ENCODE data around the gene UGGT1. TPM values are rescaled to one million over a fixed set of nuclear protein-coding genes. Genes with fewer than 3 reads are reported as not detected.

Gene UGGT1
- polyA plus RNA-seq, 2 of the 4 experiments (the other 2 are of a cell fraction) = 24.2 to 56.4 TPM

GRCh38 chr2:128178650-128179460 lies 87.9 kb downstream of the UGGT1 start:
- FAIRE-seq = no peak

GRCh38 chr2:128179461-128179755 lies 88.4 kb downstream of the UGGT1 start:
- Histone ChIP-seq H3K4me2 (no peak overlapping the region), H3K4me1 (no peaks in the 10 kb centered on the region), H3K9me3 (no peaks in the 10 kb centered on the region), H3K4me3 (no peak overlapping the region), H3K27ac (no peak overlapping the region)
- FAIRE-seq (no peak), ATAC-seq (no peak), DNase-seq (ENCODE audit: low read depth in 1 of 2, low spot score in 1 of 2) (no peak)
- POLR2A ChIA-PET = no interaction called here
- WGBS (ENCODE audit: missing lambda C conversion rate) = 89% methylated on average over 4 of the region's 4 CpGs
- CTCF ChIA-PET = interaction anchor here (0.7 to 2.8 kb wide), 9 partner anchors 12 to 1744 kb away, joined by 3 to 9 read pairs (median 4); no protein-coding TSS in a partner anchor
- TF ChIP-seq HOXA7 (CRISPR knock-in tag; IDR thresholded peaks at IDR 0.05) (no peak), RAD21 (conservative IDR thresholded peaks at IDR 0.05 in 1 of 2, IDR thresholded peaks at IDR 0.05 in 1 of 2) (0 out of 5 replicates have a peak, but pooled peaks of 1 of the 2 experiments have one; percentile 8), GATA3 (IDR thresholded peaks at IDR 0.05; ENCODE audit: borderline replicate concordance) (no peak), KDM5A (IDR thresholded peaks at IDR 0.05) (no peak), KDM1A (IDR thresholded peaks at IDR 0.05; ENCODE audit: low read depth) (no peak), CHD4 (IDR thresholded peaks at IDR 0.05; ENCODE audit: borderline replicate concordance) (no peak), CTCF (IDR thresholded peaks at IDR 0.05) (no peak; the same call in 2 of the 3 replicates)

More at GRCh38 chr2:128178650-128179460, 87.9 kb downstream of the UGGT1 start:
- Histone ChIP-seq H3K9me3 (no peaks in the 10 kb centered on the region), H3K4me1 (no peaks in the 10 kb centered on the region), H3K27ac (no peak overlapping the region), H3K4me2 (no peak overlapping the region), H3K4me3 (no peak overlapping the region)
- TF ChIP-seq MYC (IDR thresholded peaks at IDR 0.05; ENCODE audit: borderline replicate concordance, low read length) (no peak), CBX2 (IDR thresholded peaks at IDR 0.05; ENCODE audit: borderline replicate concordance, low read depth) (no peak), BCL3 (IDR thresholded peaks at IDR 0.05) (no peak), HES2 (IDR thresholded peaks at IDR 0.05) (no peak), RAD21 (conservative IDR thresholded peaks at IDR 0.05 in 1 of 2, IDR thresholded peaks at IDR 0.05 in 1 of 2) (peak; percentile 73 to 75), CTCF (IDR thresholded peaks at IDR 0.05) (peak; percentile 71), SMC3 (IDR thresholded peaks at IDR 0.05) (peak; percentile 43), USF2 (IDR thresholded peaks at IDR 0.05) (peak; percentile 70)
- peak; percentile 28 to 72 for DNase-seq (ENCODE audit: low read depth in 1 of 2, low spot score in 1 of 2)
- 54% methylated on average over 9 of the region's 9 CpGs for WGBS (ENCODE audit: missing lambda C conversion rate)
- peak; percentile 83 to 95; a peak in 4 of 6 replicates for ATAC-seq
- ChIA-PET CTCF (interaction anchor here (0.7 to 2.8 kb wide), 10 partner anchors 13 to 1745 kb away, joined by 3 to 9 read pairs (median 4); no protein-coding TSS in a partner anchor), POLR2A (no interaction called here)

GRCh38 chr2:128180031-128180430 lies 89.0 kb downstream of the UGGT1 start:
- H3K4me1 ChIP-seq = no peaks in the 10 kb centered on the region
- POLR2A ChIA-PET = no interaction called here
- 89% methylated on average over 4 of the region's 4 CpGs for WGBS (ENCODE audit: missing lambda C conversion rate)
- CTCF ChIA-PET = interaction anchor here (1.3 to 2.8 kb wide), 5 partner anchors 15 to 126 kb away, joined by 3 to 9 read pairs (median 4); no protein-coding TSS in a partner anchor
- H3K27ac ChIP-seq = no peak overlapping the region
- ATAC-seq (no peak), DNase-seq (ENCODE audit: low read depth in 1 of 2, low spot score in 1 of 2) (no peak), FAIRE-seq (no peak)
- H3K4me2 ChIP-seq = no peak overlapping the region
- H3K9me3 ChIP-seq = no peaks in the 10 kb centered on the region
- no peak overlapping the region for H3K4me3 ChIP-seq
- TF ChIP-seq HDAC2 (IDR thresholded peaks at IDR 0.05) = no peak
- no peak for TF ChIP-seq ATOH8 (CRISPR knock-in tag; IDR thresholded peaks at IDR 0.05; ENCODE audit: low read depth)
- no peak for TF ChIP-seq EP300 (IDR thresholded peaks at IDR 0.05)
- TF ChIP-seq GATA3 (IDR thresholded peaks at IDR 0.05; ENCODE audit: borderline replicate concordance) = no peak
- no peak for TF ChIP-seq PHF8 (IDR thresholded peaks at IDR 0.05; ENCODE audit: borderline replicate concordance, low read depth)
- TF ChIP-seq ZNF302 (CRISPR knock-in tag; IDR thresholded peaks at IDR 0.05) = no peak
- no peak for TF ChIP-seq ELK1 (IDR thresholded peaks at IDR 0.05; ENCODE audit: low read depth, low read length)
- TF ChIP-seq RCOR1 (IDR thresholded peaks at IDR 0.05; ENCODE audit: low read depth, low read length) = no peak
- TF ChIP-seq BCL3 (IDR thresholded peaks at IDR 0.05) = no peak

All from A549 (cell line).